GM23248 (cell line): ENCODE results near the gene CEP295NL. TPM values are rescaled to one million over a fixed set of nuclear protein-coding genes. Genes with fewer than 3 reads are reported as not detected.

ENCODE experiments used
- DNase-seq: peaks from one replicate; pipeline ENCODE4 v3.0.0-alpha.2; 2015
- H2AFZ ChIP-seq: fragments of 200-600 bp; sonication (generic); 2 replicates; pipeline ENCODE4 v1.6.1; 2016; ENCODE audit warnings: antibody characterized with exemption
- H3F3A ChIP-seq: fragments of 200-600 bp; sonication (generic); 2 replicates; pipeline ENCODE4 v1.6.1; 2016; ENCODE audit warnings: mild to moderate bottlenecking, antibody characterized with exemption, mixed run types; ENCODE audit not compliant: insufficient read depth
- H3K27ac ChIP-seq: fragments of 200-600 bp; sonication (generic); 2 replicates; pipeline ENCODE4 v1.5.1; 2016; ENCODE audit warnings: mild to moderate bottlenecking
- H3K27me3 ChIP-seq: fragments of 200-600 bp; sonication (generic); replicated peaks from 2 replicates; pipeline ENCODE4 v1.6.1; 2016; ENCODE audit warnings: mild to moderate bottlenecking; ENCODE audit not compliant: insufficient read depth
- H3K36me3 ChIP-seq: fragments of 200-600 bp; sonication (generic); 2 replicates; pipeline ENCODE4 v1.6.1; 2016; ENCODE audit warnings: low read depth, mild to moderate bottlenecking
- H3K4me1 ChIP-seq: fragments of 200-600 bp; sonication (generic); 2 replicates; pipeline ENCODE4 v1.6.1; 2016; ENCODE audit warnings: mild to moderate bottlenecking; ENCODE audit not compliant: insufficient read depth
- H3K4me2 ChIP-seq: fragments of 200-600 bp; sonication (generic); one replicate; pipeline ENCODE4 v1.6.1; 2016; ENCODE audit warnings: mild to moderate bottlenecking; ENCODE audit not compliant: unreplicated experiment
- H3K4me3 ChIP-seq: fragments of 200-600 bp; sonication (generic); 2 replicates; pipeline ENCODE4 v1.5.1; 2016; ENCODE audit warnings: mild to moderate bottlenecking
- H3K79me2 ChIP-seq: fragments of 200-600 bp; sonication (generic); 2 replicates; pipeline ENCODE4 v1.6.1; 2016; ENCODE audit warnings: mild to moderate bottlenecking; ENCODE audit not compliant: insufficient read depth
- H3K9ac ChIP-seq: fragments of 200-600 bp; sonication (generic); 2 replicates; pipeline ENCODE4 v1.6.1; 2016; ENCODE audit warnings: mild to moderate bottlenecking
- H3K9me2 ChIP-seq: fragments of 200-600 bp; sonication (generic); 2 replicates; pipeline ENCODE4 v1.6.1; 2016; ENCODE audit warnings: mixed run types, mild to moderate bottlenecking, moderate library complexity; ENCODE audit not compliant: insufficient read depth
- H3K9me3 ChIP-seq: fragments of 200-600 bp; sonication (generic); one replicate; pipeline ENCODE4 v1.6.1; 2017; ENCODE audit warnings: low read depth
- H4K20me1 ChIP-seq: fragments of 200-600 bp; sonication (generic); 2 replicates; pipeline ENCODE4 v1.6.0; 2016; ENCODE audit not compliant: insufficient read depth
- EZH2 ChIP-seq: fragments of 200-600 bp; sonication (generic); IDR thresholded peaks from 2 replicates; pipeline ENCODE4 v1.6.1; 2018; ENCODE audit warnings: antibody characterized with exemption, mild to moderate bottlenecking; ENCODE audit not compliant: insufficient read depth, poor library complexity, severe bottlenecking
- EZH2phosphoT487 ChIP-seq: fragments of 200-600 bp; sonication (generic); IDR thresholded peaks from 2 replicates; pipeline ENCODE4 v1.6.1; 2018; ENCODE audit warnings: antibody characterized with exemption, moderate library complexity, mild to moderate bottlenecking, low read depth; ENCODE audit not compliant: insufficient read depth
- WGBS, 2 experiments: methylation state at CpG; one replicate each; pipeline ENCODE4 v1.1.6; 2015 to 2017; ENCODE audit warnings: low lambda C conversion rate in 2 of 2, low coverage in 1 of 2; ENCODE audit errors: missing lambda C conversion rate in 2 of 2; 5-methylcytosine and 5-hydroxymethylcytosine counted together
- in situ Hi-C: fragments of 300-500 bp; cut with MboI; formaldehyde crosslinking; loops from 2 replicates; pipeline ENCODE4 v1.15.0; 2020
- polyA plus RNA-seq: library from polyadenylated mRNA; unstranded; fragments of >200 nt; fragmentation: Nextera tagmentation; extraction: Ambion mirVana; gene quantifications from 2 replicates; pipeline ENCODE4 v1.2.1, GENCODE V29; 2016
- total RNA-seq: library from RNA; depleted of rRNA; stranded (reverse); fragments of >200 nt; shearing (Covaris generic); gene quantifications from 2 replicates; pipeline ENCODE4 v1.2.3, GENCODE V29; 2014

Gene CEP295NL
- total and polyA plus RNA-seq, 2 experiments from 2014 or later = 0.11 to 0.14 TPM

GRCh38 chr17:78853926-78854394 is 49.0 kb downstream of the CEP295NL start:
- Histone ChIP-seq H3K9me2 (no peaks in the 10 kb centered on the region), H3K27ac (no peak overlapping the region), H3K4me2 (no peak overlapping the region), H2AFZ (no peak overlapping the region), H3F3A (peaks cover 36% of the 10 kb centered on the region; the same call in 1 of the 2 replicates), H3K36me3 (peaks cover 27% of the 10 kb centered on the region), H3K4me3 (no peak overlapping the region), H3K4me1 (no peaks in the 10 kb centered on the region), H3K9ac (no peak overlapping the region), H3K9me3 (no peaks in the 10 kb centered on the region), H3K27me3 (no peaks in the 10 kb centered on the region), H4K20me1 (no peaks in the 10 kb centered on the region), H3K79me2 (peaks cover 23% of the 10 kb centered on the region; the same call in 1 of the 2 replicates)
- TF ChIP-seq EZH2phosphoT487 = no peak
- no peak for DNase-seq
- WGBS, 2 experiments = 96% methylated on average over 11 of the region's 11 CpGs
- in situ Hi-C loops = no loop called here

GRCh38 chr17:78852709-78853121 is 50.3 kb downstream of the CEP295NL start:
- Histone ChIP-seq H3K79me2 (peaks cover 13% of the 10 kb centered on the region; the same call in 1 of the 2 replicates), H3K9me3 (no peaks in the 10 kb centered on the region), H3K4me3 (no peak overlapping the region), H3K27ac (no peak overlapping the region), H4K20me1 (no peaks in the 10 kb centered on the region), H3F3A (peaks cover 33% of the 10 kb centered on the region; the same call in 1 of the 2 replicates), H3K9ac (no peak overlapping the region), H3K36me3 (peaks cover 25% of the 10 kb centered on the region), H3K4me1 (no peaks in the 10 kb centered on the region), H2AFZ (no peak overlapping the region), H3K27me3 (no peaks in the 10 kb centered on the region), H3K4me2 (no peak overlapping the region), H3K9me2 (no peaks in the 10 kb centered on the region)
- no peak for DNase-seq
- WGBS, 2 experiments = 86 to 91% methylated on average over 16 of the region's 16 CpGs
- TF ChIP-seq EZH2phosphoT487 = no peak
- TF ChIP-seq EZH2 = no peak
- in situ Hi-C loops = no loop called here

DNA sequence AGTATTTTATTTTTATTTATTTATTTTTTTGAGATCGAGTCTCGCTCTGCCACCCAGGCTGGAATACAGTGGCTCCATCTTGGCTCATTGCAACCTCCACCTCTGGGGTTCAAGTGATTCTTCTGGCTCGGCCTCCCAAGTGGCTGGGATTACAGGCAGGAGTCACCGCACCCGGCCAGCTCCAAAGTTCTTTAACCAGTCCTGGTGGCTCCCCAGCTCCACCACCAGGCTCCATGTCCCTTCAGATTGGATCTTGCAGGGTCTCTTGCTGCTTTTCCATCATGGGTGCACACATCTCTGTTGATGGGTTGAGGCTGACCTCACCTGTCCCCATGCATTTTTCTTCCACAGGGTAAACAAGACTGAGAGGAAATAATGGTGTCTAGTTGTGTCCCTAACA is 54.0 kb downstream of the CEP295NL start:
- Histone ChIP-seq H4K20me1 (no peaks in the 10 kb centered on the region), H3K27ac (no peak overlapping the region), H3K4me2 (no peak overlapping the region), H3K27me3 (no peaks in the 10 kb centered on the region), H2AFZ (no peak overlapping the region), H3K9me2 (no peaks in the 10 kb centered on the region), H3K4me3 (no peak overlapping the region), H3K36me3 (peaks cover 14% of the 10 kb centered on the region), H3F3A (peaks cover 35% of the 10 kb centered on the region; the same call in 1 of the 2 replicates), H3K4me1 (no peaks in the 10 kb centered on the region), H3K9me3 (no peaks in the 10 kb centered on the region), H3K9ac (no peak overlapping the region), H3K79me2 (peaks cover 6% of the 10 kb centered on the region; the same call in 1 of the 2 replicates)
- WGBS, 2 experiments = 97 to 100% methylated on average over 5 of the region's 5 CpGs
- in situ Hi-C loops = no loop called here
- no peak for DNase-seq
- TF ChIP-seq EZH2 (no peak), EZH2phosphoT487 (no peak)

DNA sequence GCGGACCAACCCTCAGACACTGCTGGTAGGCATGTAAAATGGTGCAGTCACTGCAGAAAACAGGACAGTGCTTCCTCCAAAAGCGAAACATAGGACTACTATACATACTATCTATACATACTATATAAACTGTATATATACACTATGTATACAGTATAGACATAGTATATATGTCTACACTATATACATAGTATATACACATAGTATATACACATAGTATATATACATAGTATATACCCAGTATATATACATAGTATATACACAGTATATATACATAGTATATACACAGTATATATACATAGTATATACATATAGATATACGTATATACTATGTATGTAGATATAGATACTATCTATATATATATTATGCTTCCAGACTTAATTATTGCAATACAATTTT is 55.9 kb downstream of the CEP295NL start:
- Histone ChIP-seq H3K9me2 (no peaks in the 10 kb centered on the region), H3F3A (peaks cover 24% of the 10 kb centered on the region), H3K27me3 (no peaks in the 10 kb centered on the region), H3K4me1 (no peaks in the 10 kb centered on the region), H3K4me3 (no peak overlapping the region), H3K4me2 (no peak overlapping the region), H3K9ac (no peak overlapping the region), H2AFZ (no peak overlapping the region), H3K79me2 (no peaks in the 10 kb centered on the region), H3K27ac (no peak overlapping the region), H3K9me3 (no peaks in the 10 kb centered on the region), H3K36me3 (no peaks in the 10 kb centered on the region), H4K20me1 (no peaks in the 10 kb centered on the region)
- TF ChIP-seq EZH2phosphoT487 (no peak), EZH2 (no peak)
- in situ Hi-C loops = no loop called here
- no peak for DNase-seq
- 77 to 80% methylated on average over 3 of the region's 3 CpGs for WGBS, 2 experiments
